Testis (tissue), 3 donors: ENCODE results near the gene IGSF9B. TPM values are rescaled to one million over a fixed set of nuclear protein-coding genes. Genes with fewer than 3 reads are reported as not detected.

ENCODE experiments used
- DNase-seq: peaks from one replicate; pipeline ENCODE4 v3.0.0-alpha.2; 2019
- H3K27ac ChIP-seq, 2 donors: fragments of 200-600 bp; sonication (generic); one replicate each; pipeline ENCODE4 v1.5.1; 2019
- H3K27me3 ChIP-seq: fragments of 200-600 bp; sonication (generic); one replicate; pipeline ENCODE4 v1.5.1; 2019
- H3K36me3 ChIP-seq: fragments of 200-600 bp; sonication (generic); one replicate; pipeline ENCODE4 v1.5.1; 2017; ENCODE audit warnings: low read depth; ENCODE audit errors: missing control alignments
- H3K4me1 ChIP-seq: fragments of 200-600 bp; sonication (generic); one replicate; pipeline ENCODE4 v1.5.1; 2019
- H3K4me3 ChIP-seq, 2 donors: fragments of 200-600 bp; sonication (generic); one replicate each; pipeline ENCODE4 v1.5.1; 2017 to 2019
- H3K9me3 ChIP-seq: fragments of 200-600 bp; sonication (generic); one replicate; pipeline ENCODE4 v1.5.1; 2017
- CTCF ChIP-seq, 3 experiments: fragments of 450-650 bp in 2 of 3; fragments of 200-600 bp in 1 of 3; sonication (generic) in 1 of 3; IDR thresholded peaks; one replicate each; pipeline ENCODE4 v1.5.1; 2016 to 2019; ENCODE audit warnings: antibody characterized with exemption in 3 of 3, mild to moderate bottlenecking in 2 of 3, moderate library complexity in 1 of 3
- POLR2A ChIP-seq: fragments of 450-650 bp; IDR thresholded peaks from one replicate; pipeline ENCODE4 v1.6.1; 2017; ENCODE audit warnings: antibody characterized with exemption, mild to moderate bottlenecking, moderate library complexity
- WGBS, 2 donors: methylation state at CpG; one replicate each; pipeline ENCODE4 v1.1.5; 2018; 5-methylcytosine and 5-hydroxymethylcytosine counted together
- intact Hi-C: fragments of 100-400 bp; cut with DNase I; formaldehyde crosslinking; loops from one replicate; pipeline ENCODE4 v1.15.1; 2023; ENCODE audit warnings: low total_unique reads
- polyA plus RNA-seq: library from polyadenylated mRNA; stranded (reverse); fragments of 350-450 nt; fragmentation: Illumina TruSeq; extraction: RNeasy Lipid Tissue Mini Kit (QIAGEN cat#74804); gene quantifications from one replicate; pipeline ENCODE4 v1.2.3, GENCODE V29; 2014; ENCODE audit warnings: low read depth, low replicate concordance; ENCODE audit not compliant: insufficient read depth
- total RNA-seq, 2 donors: library from RNA; depleted of rRNA; stranded (reverse); fragments of >200 nt; gene quantifications; one replicate each; pipeline ENCODE4 v1.2.3, GENCODE V29; 2016

IGSF9B gene
- total and polyA plus RNA-seq, 3 donors from 2014 or later: 16.8 to 119 (median 71.9) TPM

- H3K4me3 ChIP-seq: no peak overlapping the region
- intact Hi-C loops: no loop called here
- H3K9me3 ChIP-seq: no peaks in the 10 kb centered on the region
- no peaks in the 10 kb centered on the region for H3K27me3 ChIP-seq
- H3K4me1 ChIP-seq: no peaks in the 10 kb centered on the region
- TF ChIP-seq POLR2A: no peak
- no peak for TF ChIP-seq CTCF (IDR thresholded peaks at IDR 0.05)
- DNase-seq: no peak
- no peak overlapping the region for H3K27ac ChIP-seq
- no peaks in the 10 kb centered on the region for H3K36me3 ChIP-seq
- WGBS, 2 donors: 93 to 95% methylated on average over 4 of the region's 4 CpGs
Measured at GRCh38 chr11:133902506-133902905, 54.3 kb downstream of the IGSF9B start.

- TF ChIP-seq CTCF (IDR thresholded peaks at IDR 0.05) (no peak), POLR2A (no peak)
- Histone ChIP-seq H3K27me3 (no peaks in the 10 kb centered on the region), H3K27ac (no peak overlapping the region), H3K4me1 (no peaks in the 10 kb centered on the region), H3K36me3 (no peaks in the 10 kb centered on the region), H3K9me3 (no peaks in the 10 kb centered on the region), H3K4me3 (no peak overlapping the region)
- 81 to 91% methylated on average over 3 of the region's 3 CpGs for WGBS, 2 donors
- intact Hi-C loops: no loop called here
- peak; percentile 2 for DNase-seq
Measured at GRCh38 chr11:133901999-133902398, 54.8 kb downstream of the IGSF9B start.

GRCh38 chr11:133901316-133901715 lies 55.5 kb downstream of the IGSF9B start:
- intact Hi-C loops: no loop called here
- WGBS, 2 donors: 84 to 85% methylated on average over 7 of the region's 7 CpGs
- no peaks in the 10 kb centered on the region for H3K27me3 ChIP-seq
- TF ChIP-seq POLR2A: no peak
- TF ChIP-seq CTCF (IDR thresholded peaks at IDR 0.05): no peak
- no peak overlapping the region for H3K4me3 ChIP-seq
- H3K27ac ChIP-seq: no peak overlapping the region
- no peaks in the 10 kb centered on the region for H3K9me3 ChIP-seq
- H3K4me1 ChIP-seq: no peaks in the 10 kb centered on the region
- H3K36me3 ChIP-seq: no peaks in the 10 kb centered on the region
- DNase-seq: no peak

- Histone ChIP-seq H3K4me1 (no peaks in the 10 kb centered on the region), H3K27me3 (no peaks in the 10 kb centered on the region), H3K27ac (no peak overlapping the region), H3K9me3 (no peaks in the 10 kb centered on the region), H3K36me3 (no peaks in the 10 kb centered on the region), H3K4me3 (no peak overlapping the region)
- WGBS, 2 donors: 87 to 94% methylated on average over 8 to 9 of the region's 9 CpGs
- peak; percentile 6 for DNase-seq
- TF ChIP-seq POLR2A (no peak), CTCF (IDR thresholded peaks at IDR 0.05) (no peak)
- intact Hi-C loops: no loop called here
Measured at GRCh38 chr11:133900176-133901105, 56.3 kb downstream of the IGSF9B start.

GRCh38 chr11:133898770-133899115 lies 58.0 kb downstream of the IGSF9B start:
- TF ChIP-seq CTCF (IDR thresholded peaks at IDR 0.05) (no peak), POLR2A (no peak)
- WGBS, 2 donors: 81 to 92% methylated on average over 5 of the region's 5 CpGs
- peak; percentile 6 for DNase-seq
- Histone ChIP-seq H3K36me3 (no peaks in the 10 kb centered on the region), H3K27ac (no peak overlapping the region), H3K4me3 (no peak overlapping the region), H3K27me3 (no peaks in the 10 kb centered on the region), H3K9me3 (no peaks in the 10 kb centered on the region), H3K4me1 (no peaks in the 10 kb centered on the region)
- intact Hi-C loops: no loop called here
